RWPE2 (cell line): ENCODE data around the gene CHCHD3.

Experiments used
- ATAC-seq: fragments of 200-7000 bp; cut with Tn5 transposase; 3 replicates; pipeline ENCODE4 v1.9.1; 2021; ENCODE audit warnings: low read depth
- DNase-seq: peaks from one replicate; pipeline ENCODE4 v3.0.0-alpha.2; 2020; ENCODE audit warnings: low spot score
- H3K27ac ChIP-seq: fragments of 450-650 bp; 2 replicates; pipeline ENCODE4 v1.5.1; 2017; ENCODE audit warnings: mild to moderate bottlenecking; ENCODE audit not compliant: poor library complexity, severe bottlenecking
- H3K27me3 ChIP-seq: fragments of 250-450 bp; sonication (Bioruptor Pico); 2 replicates; pipeline ENCODE4 v1.5.1; 2021; ENCODE audit warnings: mild to moderate bottlenecking, moderate library complexity; ENCODE audit not compliant: insufficient read depth, poor library complexity, severe bottlenecking
- H3K36me3 ChIP-seq: fragments of 250-450 bp; sonication (Bioruptor Pico); 2 replicates; pipeline ENCODE4 v1.5.1; 2020; ENCODE audit warnings: low read depth, mild to moderate bottlenecking, moderate library complexity
- H3K4me1 ChIP-seq: fragments of 250-450 bp; sonication (Bioruptor Pico); 2 replicates; pipeline ENCODE4 v1.5.1; 2021; ENCODE audit warnings: mild to moderate bottlenecking, moderate library complexity; ENCODE audit not compliant: insufficient read depth, poor library complexity, severe bottlenecking
- H3K4me3 ChIP-seq: fragments of 250-450 bp; sonication (Bioruptor Pico); 2 replicates; pipeline ENCODE4 v1.5.1; 2021; ENCODE audit warnings: mild to moderate bottlenecking, moderate library complexity; ENCODE audit not compliant: severe bottlenecking
- H3K9me3 ChIP-seq: fragments of 250-450 bp; sonication (Bioruptor Pico); 2 replicates; pipeline ENCODE4 v1.5.1; 2021; ENCODE audit warnings: mild to moderate bottlenecking, moderate library complexity; ENCODE audit not compliant: severe bottlenecking
- CTCF ChIP-seq: fragments of 450-650 bp; IDR thresholded peaks from one replicate; pipeline ENCODE4 v1.5.1; 2017; ENCODE audit warnings: mild to moderate bottlenecking, moderate library complexity; ENCODE audit not compliant: poor library complexity, severe bottlenecking

The CHCHD3 gene

GRCh38 chr7:133076142-133076541 lies 5.7 kb downstream of the CHCHD3 start:
- DNase-seq: no peak
- no peak for TF ChIP-seq CTCF

GRCh38 chr7:133071506-133071905 lies 10.4 kb downstream of the CHCHD3 start:
- Histone ChIP-seq H3K9me3 (no peaks in the 10 kb centered on the region), H3K4me1 (no peaks in the 10 kb centered on the region), H3K27me3 (no peaks in the 10 kb centered on the region), H3K4me3 (no peak overlapping the region), H3K27ac (no peak overlapping the region), H3K36me3 (peaks cover 34% of the 10 kb centered on the region)
- no peak for DNase-seq
- ATAC-seq: no peak
- no peak for TF ChIP-seq CTCF

More at GRCh38 chr7:133076142-133076541, 5.7 kb downstream of the CHCHD3 start:
- peaks cover 15% of the 10 kb centered on the region for H3K36me3 ChIP-seq
- H3K4me3 ChIP-seq: no peak overlapping the region
- H3K4me1 ChIP-seq: peaks cover 11% of the 10 kb centered on the region
- ATAC-seq: no peak
- no peaks in the 10 kb centered on the region for H3K27me3 ChIP-seq
- no peak overlapping the region for H3K27ac ChIP-seq
- no peaks in the 10 kb centered on the region for H3K9me3 ChIP-seq

- Histone ChIP-seq H3K9me3 (no peaks in the 10 kb centered on the region), H3K4me1 (no peaks in the 10 kb centered on the region), H3K36me3 (peaks cover 36% of the 10 kb centered on the region), H3K27ac (no peak overlapping the region), H3K4me3 (no peak overlapping the region), H3K27me3 (no peaks in the 10 kb centered on the region)
- no peak for DNase-seq
- ATAC-seq: no peak
- no peak for TF ChIP-seq CTCF
Measured at GRCh38 chr7:133070562-133070961, 11.3 kb downstream of the CHCHD3 start.

- ATAC-seq (no peak), DNase-seq (no peak)
- peaks cover 39% of the 10 kb centered on the region for H3K36me3 ChIP-seq
- no peaks in the 10 kb centered on the region for H3K4me1 ChIP-seq
- H3K9me3 ChIP-seq: no peaks in the 10 kb centered on the region
- no peaks in the 10 kb centered on the region for H3K27me3 ChIP-seq
- no peak overlapping the region for H3K27ac ChIP-seq
- H3K4me3 ChIP-seq: no peak overlapping the region
- TF ChIP-seq CTCF: no peak
Measured at GRCh38 chr7:133065301-133065700, 16.6 kb downstream of the CHCHD3 start.

GRCh38 chr7:133064082-133064820 lies 17.6 kb downstream of the CHCHD3 start:
- no peak for ATAC-seq
- TF ChIP-seq CTCF: no peak
- Histone ChIP-seq H3K27me3 (no peaks in the 10 kb centered on the region), H3K36me3 (peaks cover 31% of the 10 kb centered on the region), H3K4me1 (no peaks in the 10 kb centered on the region), H3K4me3 (no peak overlapping the region), H3K9me3 (no peaks in the 10 kb centered on the region), H3K27ac (no peak overlapping the region)
- no peak for DNase-seq
